MV-4-11 (cell line): ENCODE results near the gene POLR2J3.
"Not testable (repeated sequence)": the region's sequence is repeated elsewhere in the genome, so short reads cannot be mapped to it uniquely, and the experiment has no call there.

Source experiments
- DNase-seq: peaks from one replicate; lab custom pipeline; 2025; lab: John Stamatoyannopoulos, UW

The POLR2J3 gene

DNA sequence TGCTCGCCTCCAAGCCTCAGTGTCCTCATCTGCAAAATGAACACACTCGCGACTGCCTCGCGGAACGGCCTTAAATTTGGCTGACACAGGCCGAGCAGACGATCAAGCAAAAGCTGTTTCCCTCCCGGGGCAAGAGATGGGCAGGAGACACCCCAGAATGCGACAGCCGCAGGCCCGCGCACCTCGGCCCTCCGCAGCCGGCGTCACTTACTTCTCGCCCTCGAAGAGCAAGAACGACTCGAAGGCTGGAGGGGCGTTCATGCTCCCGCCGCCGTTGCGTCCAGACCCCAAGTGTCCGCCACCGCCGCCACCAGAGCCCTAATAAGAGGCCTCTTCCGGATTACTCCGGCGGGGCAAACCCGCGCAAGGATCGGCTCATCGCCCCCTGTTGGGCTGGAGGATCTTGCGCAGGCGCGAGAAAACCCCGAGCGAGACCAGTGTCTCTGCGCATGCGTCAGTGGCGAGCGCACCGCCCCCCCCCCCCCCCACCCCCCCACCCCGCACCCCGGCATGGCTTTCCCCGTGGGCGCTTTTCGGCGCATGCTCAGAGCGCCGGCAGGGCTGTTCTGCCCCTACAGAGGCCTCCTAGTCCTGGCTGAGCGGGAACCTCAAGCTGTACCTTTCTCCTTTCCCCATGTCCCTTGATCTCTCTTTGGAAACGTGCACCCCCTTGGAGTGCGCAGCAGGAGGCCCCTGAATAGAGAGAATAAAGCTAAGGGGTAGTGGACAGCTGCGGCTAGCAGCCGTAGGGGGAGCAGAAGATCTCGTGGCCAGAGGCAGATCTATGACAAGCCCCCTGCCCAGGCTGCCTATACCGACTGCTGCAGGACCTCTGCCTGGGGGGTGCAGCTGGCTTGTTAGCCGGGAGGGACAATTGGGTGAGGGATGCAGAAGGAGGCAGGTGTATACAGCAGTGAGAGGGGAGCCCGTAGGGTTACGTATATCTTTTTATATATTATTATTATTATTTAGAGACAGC is at the start of gene POLR2J3:
Gene POLR2J3, minus strand, starts transcription at position 323 of the 979 bp plus-strand sequence. Its CDS starts 62 bp downstream, at position 261.
- DNase-seq: not testable (repeated sequence)

DNA sequence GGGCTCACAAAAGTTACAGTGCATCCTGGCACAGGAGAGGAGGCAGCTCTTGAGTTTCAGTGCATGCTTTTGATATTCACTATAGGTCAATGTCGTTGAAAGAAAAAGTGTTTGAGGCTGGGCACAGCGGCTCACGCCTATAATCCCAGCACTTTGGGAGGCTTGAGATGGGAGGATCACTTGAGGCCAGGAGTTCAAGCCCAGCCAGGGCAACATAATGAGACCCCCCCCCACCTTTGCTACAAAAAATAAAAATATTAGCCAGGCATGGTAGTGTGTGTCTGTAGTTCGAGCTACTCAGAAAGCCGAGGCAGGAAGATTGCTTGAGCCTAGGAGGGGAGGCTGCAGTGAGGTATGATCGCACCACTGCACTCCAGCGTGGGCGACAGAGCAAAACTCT is 45.7 kb upstream of the POLR2J3 start:
- DNase-seq: not testable (repeated sequence)

DNA sequence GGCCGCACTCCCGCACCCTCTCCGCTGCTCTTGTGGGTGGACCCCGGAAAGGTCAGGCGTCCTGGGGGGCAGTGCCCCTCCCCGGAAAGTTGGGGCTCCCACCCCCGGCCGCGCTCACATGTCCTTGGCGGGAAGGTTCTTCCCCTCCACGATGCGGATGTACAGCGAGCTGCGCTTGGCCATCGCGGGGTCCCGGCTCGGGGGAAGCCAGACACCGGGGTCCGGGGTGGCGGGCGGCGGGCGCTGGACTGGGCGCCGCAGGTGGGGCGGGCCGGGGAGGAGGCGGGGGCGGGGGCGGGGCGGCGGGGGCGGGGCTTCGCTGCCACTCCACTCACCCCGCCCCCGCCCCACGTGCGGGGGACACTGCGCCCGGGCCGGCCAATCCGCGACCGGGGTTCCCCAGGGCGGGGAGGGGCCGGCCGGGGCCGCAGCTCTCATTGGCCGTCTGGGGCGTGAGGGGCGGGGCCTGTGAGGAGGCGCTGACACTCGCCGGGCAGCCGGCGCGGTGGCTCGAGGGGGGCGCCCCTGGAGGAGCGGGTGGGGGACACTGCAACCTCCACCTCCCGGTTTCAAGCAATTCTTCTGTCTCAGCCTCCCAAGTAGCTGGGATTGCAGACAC is 44.2 kb upstream of the POLR2J3 start, which contains the start of gene RASA4:
Gene RASA4, minus strand, starts transcription at position 250 of the 619 bp plus-strand sequence. Its CDS starts 67 bp downstream, at position 183.
- not testable (repeated sequence) for DNase-seq

- not testable (repeated sequence) for DNase-seq
These were observed 43.5 kb upstream of the POLR2J3 start for GRCh38 chr7:102615930-102616329.

GRCh38 chr7:102614873-102615272 is 42.5 kb upstream of the POLR2J3 start:
- DNase-seq: not testable (repeated sequence)

- not testable (repeated sequence) for DNase-seq
These were observed 41.9 kb upstream of the POLR2J3 start for GRCh38 chr7:102614346-102614697.

GRCh38 chr7:102613575-102614345 is 41.4 kb upstream of the POLR2J3 start:
- DNase-seq: not testable (repeated sequence)

- DNase-seq: not testable (repeated sequence)
These were observed 39.4 kb upstream of the POLR2J3 start for GRCh38 chr7:102611675-102612325.

DNA sequence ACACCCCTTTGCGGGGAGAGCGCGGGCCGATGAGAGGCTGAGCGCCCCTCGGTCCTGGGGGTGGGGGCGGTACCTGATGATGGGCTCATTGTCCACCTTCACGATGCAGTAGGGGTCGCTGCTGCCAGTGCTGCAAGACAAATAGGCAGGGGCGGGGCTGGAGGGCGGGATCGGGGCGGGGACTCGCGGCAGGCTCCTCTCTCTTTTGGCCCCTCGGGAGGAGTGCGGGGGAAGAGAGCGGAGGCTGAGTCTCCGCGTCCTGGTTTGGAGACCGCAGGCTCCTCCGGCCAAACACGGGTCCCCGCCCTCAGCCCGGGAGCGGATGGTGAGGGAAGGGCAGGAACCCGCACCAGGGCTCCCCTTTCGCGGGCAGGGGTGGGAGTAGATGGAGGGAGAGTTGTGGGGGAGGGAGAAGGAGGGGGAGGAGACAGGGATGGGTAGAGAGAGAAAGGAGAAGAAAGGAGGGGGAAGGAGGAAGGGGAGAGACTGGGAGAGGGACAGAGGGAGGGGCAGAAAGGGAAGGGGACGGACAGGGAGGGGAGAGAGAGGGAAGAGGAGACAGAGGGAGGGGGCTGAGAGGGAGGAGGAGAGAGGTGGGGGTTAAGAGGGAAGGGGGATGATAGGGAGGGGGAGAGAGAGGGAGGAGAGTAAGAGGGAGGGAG is 38.8 kb upstream of the POLR2J3 start:
- DNase-seq: not testable (repeated sequence)

DNA sequence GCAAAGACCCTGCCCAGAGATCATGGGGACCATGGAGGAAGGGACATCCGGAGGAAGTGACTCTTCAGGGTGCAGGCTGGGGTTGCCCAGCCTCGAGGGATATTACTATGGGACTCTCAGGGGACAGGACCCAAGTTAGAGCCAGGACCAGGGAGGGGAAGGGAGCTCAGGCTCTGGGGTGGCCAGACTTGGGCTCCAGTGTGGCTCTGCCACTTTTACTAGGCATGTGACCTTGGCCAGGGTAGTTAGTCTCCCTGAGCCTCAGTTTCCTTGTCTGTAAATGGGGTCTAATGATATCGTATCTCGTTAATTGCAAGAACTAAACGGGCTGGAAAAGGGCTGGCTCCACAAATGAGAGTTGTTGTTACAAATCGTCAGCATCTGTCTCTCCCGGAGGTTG is 38.1 kb upstream of the POLR2J3 start:
- not testable (repeated sequence) for DNase-seq

- DNase-seq: not testable (repeated sequence)
These were observed 37.4 kb upstream of the POLR2J3 start for GRCh38 chr7:102609734-102610133.

- not testable (repeated sequence) for DNase-seq
These were observed 34.5 kb upstream of the POLR2J3 start for GRCh38 chr7:102606848-102607247.

DNA sequence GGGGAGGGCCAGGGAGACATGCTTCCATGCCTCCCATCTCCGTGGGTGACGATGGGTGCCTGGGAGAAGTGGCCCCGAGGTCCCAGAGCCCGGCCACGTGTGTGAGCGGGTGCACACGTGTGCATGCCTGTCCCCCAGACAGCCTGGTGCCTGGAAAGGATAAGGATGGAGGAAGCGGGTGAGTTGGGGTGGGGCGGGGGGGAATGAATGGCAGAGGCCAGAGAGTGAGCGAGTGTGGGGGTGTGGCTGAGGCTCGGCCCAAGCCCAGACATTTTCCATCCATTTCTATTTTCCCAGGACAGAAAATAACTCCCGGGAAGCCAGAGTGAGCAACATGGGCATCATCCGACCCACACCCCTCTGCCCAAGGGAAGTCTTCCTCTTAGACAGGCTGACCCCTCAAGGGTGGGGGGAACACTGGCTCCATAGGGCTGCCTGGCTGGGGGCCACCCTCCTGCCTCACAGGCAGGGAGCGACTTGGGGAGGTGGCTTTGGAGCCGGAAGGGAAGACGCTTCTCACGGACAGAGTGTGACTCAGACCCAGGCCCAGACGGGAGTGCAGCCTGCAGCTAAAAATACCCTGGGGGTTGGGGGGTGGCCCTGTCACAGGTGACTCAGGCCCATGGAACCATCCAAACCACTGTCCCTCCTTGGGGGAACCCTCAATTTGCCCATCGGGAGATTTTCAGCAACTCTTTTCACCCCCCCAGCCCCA is 32.2 kb upstream of the POLR2J3 start:
- not testable (repeated sequence) for DNase-seq

GRCh38 chr7:102602317-102602716 is 29.9 kb upstream of the POLR2J3 start:
- DNase-seq: not testable (repeated sequence)

DNA sequence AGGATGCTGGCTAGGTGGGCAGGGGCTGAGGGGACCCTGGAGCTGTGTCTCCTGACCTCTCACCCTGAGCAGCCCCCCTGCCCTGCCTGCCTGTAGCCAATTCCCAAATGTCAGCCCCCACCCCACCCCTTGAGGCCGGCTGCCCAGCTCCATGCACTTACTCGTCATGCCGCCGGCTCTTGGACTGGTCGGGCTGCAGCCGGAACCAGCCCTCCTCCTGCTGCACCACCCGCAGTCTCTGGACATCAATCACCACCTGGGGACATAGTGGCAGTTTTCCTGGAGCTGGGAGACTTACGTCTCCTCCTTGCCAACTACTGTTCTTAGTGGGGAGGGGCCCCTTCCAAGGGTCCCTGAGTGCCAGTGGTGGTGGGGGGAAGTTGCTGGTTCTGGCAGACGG is 27.3 kb upstream of the POLR2J3 start:
- DNase-seq: not testable (repeated sequence)

DNA sequence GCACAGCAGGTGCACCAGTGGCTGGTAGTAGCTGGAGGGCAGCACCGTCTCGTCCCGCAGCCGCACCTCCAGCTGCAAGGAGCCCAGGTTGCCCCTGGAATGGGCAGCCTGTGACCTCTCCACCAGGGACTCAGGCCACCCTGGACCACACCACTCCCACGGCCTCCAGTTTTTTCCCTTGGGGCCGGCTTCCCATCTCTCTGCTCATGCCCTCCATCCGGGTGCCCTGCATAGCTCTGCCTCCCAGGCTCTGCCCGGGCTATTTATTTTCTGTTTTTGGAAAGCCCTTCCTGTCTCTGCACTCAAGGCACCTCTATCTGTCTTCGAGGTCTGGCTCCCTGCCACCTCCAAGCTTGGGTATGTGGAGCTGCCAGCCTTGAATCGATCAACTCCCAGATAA is 23.7 kb upstream of the POLR2J3 start:
- DNase-seq: not testable (repeated sequence)

- not testable (repeated sequence) for DNase-seq
These were observed 21.4 kb upstream of the POLR2J3 start for GRCh38 chr7:102593637-102594334.

- not testable (repeated sequence) for DNase-seq
These were observed 20.2 kb upstream of the POLR2J3 start for GRCh38 chr7:102592477-102593019.

DNA sequence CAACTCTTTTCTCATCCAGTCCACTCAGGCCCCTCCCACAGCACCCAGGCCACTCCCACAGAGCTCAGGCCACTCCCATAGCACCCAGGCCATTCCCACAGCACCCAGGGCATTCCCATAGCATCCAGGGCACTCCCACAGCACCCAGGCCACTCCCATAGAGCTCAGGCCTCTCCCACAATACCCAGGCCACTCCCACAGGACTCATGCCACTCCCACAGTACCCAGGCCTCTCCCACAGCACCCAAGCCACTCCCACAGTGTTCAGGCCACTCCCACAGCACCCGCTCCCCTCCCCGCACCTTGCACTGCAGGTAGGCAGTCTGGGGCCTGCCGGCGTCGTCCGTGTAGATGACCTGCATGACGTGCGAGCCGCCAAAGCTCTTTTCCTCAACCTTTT is 17.5 kb upstream of the POLR2J3 start:
- DNase-seq: not testable (repeated sequence)
